ENCODE data around the gene FGD2. TPM values are rescaled to one million over a fixed set of nuclear protein-coding genes. Genes with fewer than 3 reads are reported as not detected.
A peak's percentile ranks its signal among the peaks of the same experiment; 100 is the strongest.

FGD2 gene
- total and polyA plus RNA-seq, 9 of the 15 experiments (the other 6 are each of a cell fraction or from before 2014, with no cell fraction given): 0.09 TPM; not detected in 8

DNA sequence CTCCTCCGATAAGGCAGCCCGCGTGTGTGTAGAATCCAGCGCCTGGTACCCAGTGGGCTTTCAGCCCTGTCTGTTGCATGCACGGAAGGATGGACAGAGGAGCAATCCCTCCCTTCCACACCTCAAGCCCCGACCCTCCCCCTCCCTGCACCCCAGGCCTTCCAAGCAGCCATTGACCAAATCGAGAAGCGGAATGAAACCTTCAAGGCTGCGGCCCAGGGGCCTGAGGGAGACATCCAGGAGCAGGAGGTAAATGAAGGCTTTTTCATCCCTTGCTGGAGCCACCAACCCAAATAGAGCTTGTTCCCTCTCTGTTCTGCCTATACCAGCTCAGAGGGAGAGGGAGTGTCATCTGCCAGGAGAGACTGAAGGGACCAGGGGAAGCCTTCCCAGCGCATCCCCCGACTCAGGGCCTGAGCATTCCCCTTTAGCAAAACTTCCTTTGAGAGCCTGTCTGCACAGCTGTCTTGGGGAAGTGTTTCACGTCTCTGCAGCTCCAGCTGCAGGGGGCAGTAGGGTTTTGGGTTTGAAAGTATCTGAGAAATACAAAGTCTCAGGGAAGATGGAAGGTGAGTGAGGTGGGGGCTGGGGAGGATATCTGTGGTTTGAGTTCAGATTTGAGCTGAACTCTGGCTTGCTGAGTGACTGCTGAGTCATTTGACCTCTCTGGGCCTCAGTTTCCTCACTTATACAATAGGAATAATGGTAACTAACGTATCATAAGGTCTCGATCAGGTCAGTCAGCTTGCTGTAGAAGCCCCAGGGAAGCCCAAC, 16.1 kb downstream of the FGD2 start (continued):
- TF ChIP-seq, protein P1, sequence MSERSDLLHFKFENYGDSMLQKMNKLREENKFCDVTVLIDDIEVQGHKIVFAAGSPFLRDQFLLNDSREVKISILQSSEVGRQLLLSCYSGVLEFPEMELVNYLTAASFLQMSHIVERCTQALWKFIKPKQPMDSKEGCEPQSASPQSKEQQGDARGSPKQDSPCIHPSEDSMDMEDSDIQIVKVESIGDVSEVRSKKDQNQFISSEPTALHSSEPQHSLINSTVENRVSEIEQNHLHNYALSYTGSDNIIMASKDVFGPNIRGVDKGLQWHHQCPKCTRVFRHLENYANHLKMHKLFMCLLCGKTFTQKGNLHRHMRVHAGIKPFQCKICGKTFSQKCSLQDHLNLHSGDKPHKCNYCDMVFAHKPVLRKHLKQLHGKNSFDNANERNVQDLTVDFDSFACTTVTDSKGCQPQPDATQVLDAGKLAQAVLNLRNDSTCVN (CRISPR knock-in tag; IDR thresholded peaks at IDR 0.05): no peak
- no peak for TF ChIP-seq ILK (tag; IDR thresholded peaks at IDR 0.05; ENCODE audit: borderline replicate concordance, low read depth)
- TF ChIP-seq TCF3 (CRISPR knock-in tag; IDR thresholded peaks at IDR 0.05): peak; percentile 36; the same call in 1 of the 2 replicates
- TF ChIP-seq, protein P2, sequence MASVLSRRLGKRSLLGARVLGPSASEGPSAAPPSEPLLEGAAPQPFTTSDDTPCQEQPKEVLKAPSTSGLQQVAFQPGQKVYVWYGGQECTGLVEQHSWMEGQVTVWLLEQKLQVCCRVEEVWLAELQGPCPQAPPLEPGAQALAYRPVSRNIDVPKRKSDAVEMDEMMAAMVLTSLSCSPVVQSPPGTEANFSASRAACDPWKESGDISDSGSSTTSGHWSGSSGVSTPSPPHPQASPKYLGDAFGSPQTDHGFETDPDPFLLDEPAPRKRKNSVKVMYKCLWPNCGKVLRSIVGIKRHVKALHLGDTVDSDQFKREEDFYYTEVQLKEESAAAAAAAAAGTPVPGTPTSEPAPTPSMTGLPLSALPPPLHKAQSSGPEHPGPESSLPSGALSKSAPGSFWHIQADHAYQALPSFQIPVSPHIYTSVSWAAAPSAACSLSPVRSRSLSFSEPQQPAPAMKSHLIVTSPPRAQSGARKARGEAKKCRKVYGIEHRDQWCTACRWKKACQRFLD (CRISPR knock-in tag; IDR thresholded peaks at IDR 0.05): no peak
- TF ChIP-seq, protein P3, sequence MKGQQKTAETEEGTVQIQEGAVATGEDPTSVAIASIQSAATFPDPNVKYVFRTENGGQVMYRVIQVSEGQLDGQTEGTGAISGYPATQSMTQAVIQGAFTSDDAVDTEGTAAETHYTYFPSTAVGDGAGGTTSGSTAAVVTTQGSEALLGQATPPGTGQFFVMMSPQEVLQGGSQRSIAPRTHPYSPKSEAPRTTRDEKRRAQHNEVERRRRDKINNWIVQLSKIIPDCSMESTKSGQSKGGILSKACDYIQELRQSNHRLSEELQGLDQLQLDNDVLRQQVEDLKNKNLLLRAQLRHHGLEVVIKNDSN (CRISPR knock-in tag; IDR thresholded peaks at IDR 0.05): no peak
- TF ChIP-seq ZFP30 (CRISPR knock-in tag; IDR thresholded peaks at IDR 0.05; ENCODE audit: borderline replicate concordance): no peak
- TF ChIP-seq, protein P4, sequence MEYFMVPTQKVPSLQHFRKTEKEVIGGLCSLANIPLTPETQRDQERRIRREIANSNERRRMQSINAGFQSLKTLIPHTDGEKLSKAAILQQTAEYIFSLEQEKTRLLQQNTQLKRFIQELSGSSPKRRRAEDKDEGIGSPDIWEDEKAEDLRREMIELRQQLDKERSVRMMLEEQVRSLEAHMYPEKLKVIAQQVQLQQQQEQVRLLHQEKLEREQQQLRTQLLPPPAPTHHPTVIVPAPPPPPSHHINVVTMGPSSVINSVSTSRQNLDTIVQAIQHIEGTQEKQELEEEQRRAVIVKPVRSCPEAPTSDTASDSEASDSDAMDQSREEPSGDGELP (CRISPR knock-in tag; IDR thresholded peaks at IDR 0.05; ENCODE audit: borderline replicate concordance): peak; percentile 88
- peak; percentile 94 to 98; a peak in 3 of 4 replicates for TF ChIP-seq RCOR1 (IDR thresholded peaks at IDR 0.05; ENCODE audit: borderline replicate concordance in 1 of 2, low read depth in 2 of 2, low read length in 2 of 2)
- TF ChIP-seq NONO (IDR thresholded peaks at IDR 0.05; ENCODE audit: low read depth in 2 of 2, low read length in 1 of 2): no peak
- TF ChIP-seq EP300 (IDR thresholded peaks at IDR 0.05; ENCODE audit: low read length): 0 out of 2 replicates have a peak, but pooled peaks have one; percentile 49
- TF ChIP-seq HDAC1 (IDR thresholded peaks at IDR 0.05): peak in 1 of 2 experiments; percentile 97; a peak in 2 of 4 replicates
- TF ChIP-seq, protein P5, sequence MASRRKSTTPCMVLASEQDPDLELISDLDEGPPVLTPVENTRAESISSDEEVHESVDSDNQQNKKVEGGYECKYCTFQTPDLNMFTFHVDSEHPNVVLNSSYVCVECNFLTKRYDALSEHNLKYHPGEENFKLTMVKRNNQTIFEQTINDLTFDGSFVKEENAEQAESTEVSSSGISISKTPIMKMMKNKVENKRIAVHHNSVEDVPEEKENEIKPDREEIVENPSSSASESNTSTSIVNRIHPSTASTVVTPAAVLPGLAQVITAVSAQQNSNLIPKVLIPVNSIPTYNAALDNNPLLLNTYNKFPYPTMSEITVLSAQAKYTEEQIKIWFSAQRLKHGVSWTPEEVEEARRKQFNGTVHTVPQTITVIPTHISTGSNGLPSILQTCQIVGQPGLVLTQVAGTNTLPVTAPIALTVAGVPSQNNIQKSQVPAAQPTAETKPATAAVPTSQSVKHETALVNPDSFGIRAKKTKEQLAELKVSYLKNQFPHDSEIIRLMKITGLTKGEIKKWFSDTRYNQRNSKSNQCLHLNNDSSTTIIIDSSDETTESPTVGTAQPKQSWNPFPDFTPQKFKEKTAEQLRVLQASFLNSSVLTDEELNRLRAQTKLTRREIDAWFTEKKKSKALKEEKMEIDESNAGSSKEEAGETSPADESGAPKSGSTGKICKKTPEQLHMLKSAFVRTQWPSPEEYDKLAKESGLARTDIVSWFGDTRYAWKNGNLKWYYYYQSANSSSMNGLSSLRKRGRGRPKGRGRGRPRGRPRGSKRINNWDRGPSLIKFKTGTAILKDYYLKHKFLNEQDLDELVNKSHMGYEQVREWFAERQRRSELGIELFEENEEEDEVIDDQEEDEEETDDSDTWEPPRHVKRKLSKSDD (conservative IDR thresholded peaks at IDR 0.05; ENCODE audit: low read length): 0 out of 2 replicates have a peak, but pooled peaks have one; percentile 28
- peak; percentile 37; the same call in 1 of the 2 replicates for TF ChIP-seq ESRRA (IDR thresholded peaks at IDR 0.05; ENCODE audit: borderline replicate concordance, low read depth)
- TF ChIP-seq, protein P6, sequence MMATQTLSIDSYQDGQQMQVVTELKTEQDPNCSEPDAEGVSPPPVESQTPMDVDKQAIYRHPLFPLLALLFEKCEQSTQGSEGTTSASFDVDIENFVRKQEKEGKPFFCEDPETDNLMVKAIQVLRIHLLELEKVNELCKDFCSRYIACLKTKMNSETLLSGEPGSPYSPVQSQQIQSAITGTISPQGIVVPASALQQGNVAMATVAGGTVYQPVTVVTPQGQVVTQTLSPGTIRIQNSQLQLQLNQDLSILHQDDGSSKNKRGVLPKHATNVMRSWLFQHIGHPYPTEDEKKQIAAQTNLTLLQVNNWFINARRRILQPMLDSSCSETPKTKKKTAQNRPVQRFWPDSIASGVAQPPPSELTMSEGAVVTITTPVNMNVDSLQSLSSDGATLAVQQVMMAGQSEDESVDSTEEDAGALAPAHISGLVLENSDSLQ (IDR thresholded peaks at IDR 0.05): peak; percentile 59
- TF ChIP-seq ZNF668 (CRISPR knock-in tag; IDR thresholded peaks at IDR 0.05): no peak
- TF ChIP-seq RAD21 (CRISPR knock-in tag; conservative IDR thresholded peaks at IDR 0.05 in 1 of 2, IDR thresholded peaks at IDR 0.05 in 1 of 2): peak; percentile 91 to 97
